Right lobe of liver (tissue), 6 donors: ENCODE measurements around the gene CERS6. TPM values are rescaled to one million over a fixed set of nuclear protein-coding genes. Genes with fewer than 3 reads are reported as not detected.

Experiments used
- ATAC-seq, 4 donors: fragments of 200-7000 bp; cut with Tn5 transposase; one replicate each; pipeline ENCODE4 v1.9.1; 2020; ENCODE audit warnings: mild to moderate bottlenecking in 4 of 4, moderate library complexity in 4 of 4
- DNase-seq, 3 donors: peaks; one replicate each; pipeline ENCODE4 v3.0.0-alpha.2; 2020
- H3K27ac ChIP-seq, 3 donors: fragments of 200-600 bp; one replicate each; pipeline ENCODE4 v1.8.0; 2022
- H3K27me3 ChIP-seq, 2 donors: fragments of 200-600 bp; one replicate each; pipeline ENCODE4 v1.8.0; 2022
- H3K36me3 ChIP-seq, 4 donors: fragments of 200-600 bp; sonication (generic) in 1 of 4; one replicate each; pipeline versions ENCODE4 v1.5.1 to v1.8.0; 2017 to 2022; ENCODE audit warnings: control low read depth in 1 of 4
- H3K4me1 ChIP-seq, 4 donors: fragments of 200-600 bp; sonication (generic) in 1 of 4; one replicate each; pipeline versions ENCODE4 v1.5.1 to v1.8.0; 2017 to 2022; ENCODE audit warnings: control low read depth in 1 of 4
- H3K4me3 ChIP-seq, 3 donors: fragments of 200-600 bp; one replicate each; pipeline ENCODE4 v1.8.0; 2022
- H3K9me3 ChIP-seq, 4 donors: fragments of 200-600 bp; sonication (generic) in 1 of 4; one replicate each; pipeline versions ENCODE4 v1.5.1 to v1.8.0; 2017 to 2022; ENCODE audit warnings: control low read depth in 1 of 4
- CTCF ChIP-seq, 4 donors: fragments of 200-600 bp in 3 of 4; fragments of 450-650 bp in 1 of 4; IDR thresholded peaks; one replicate each; pipeline versions ENCODE4 v1.5.1 to v1.8.0; 2016 to 2022; ENCODE audit warnings: antibody characterized with exemption in 4 of 4, mild to moderate bottlenecking in 2 of 4
- POLR2A ChIP-seq: fragments of 450-650 bp; IDR thresholded peaks from one replicate; pipeline ENCODE4 v1.6.1; 2017; ENCODE audit warnings: antibody characterized with exemption, mild to moderate bottlenecking
- WGBS: methylation state at CpG from one replicate; pipeline ENCODE4 v1.1.6; 2018; ENCODE audit warnings: low coverage, low lambda C conversion rate; ENCODE audit not compliant: insufficient coverage; ENCODE audit errors: missing lambda C conversion rate; 5-methylcytosine and 5-hydroxymethylcytosine counted together
- intact Hi-C, 2 donors: fragments of 100-400 bp; cut with DNase I; formaldehyde crosslinking; loops; one replicate each; pipeline versions ENCODE4 v1.11.2 to v1.14.1; 2022
- total RNA-seq, 6 experiments: library from RNA; depleted of rRNA in 2 of 6; stranded (reverse); fragments of >200 nt in 2 of 6; fragmentation: NEBNext Ultra II Directional in 3 of 6; extraction: Animal tissue kit (Norgen Biotek cat#: 25700) in 3 of 6; gene quantifications; one replicate each; pipeline versions ENCODE4 v1.1.0 to v1.2.4, GENCODE V29; 2016 to 2023
- donor health status: DM: no; HTN: yes; CAD: no.
- donor health status: DM: no; HTN: no; CAD: no.
- donor health status: DM: no; HTN: no; CAD: no.
- donor health status: DM: no; HTN: yes; CAD: no.
- donor health status: DM: no; HTN: yes; CAD: no.

The CERS6 gene
- total RNA-seq, 6 experiments from 2014 or later, result 10.4 to 30.1 (median 15.6) TPM

GRCh38 chr2:168700615-168701245 lies 244.7 kb downstream of the CERS6 start:
- WGBS, result 91% methylated on average over 2 of the region's 5 CpGs
- no peak for ATAC-seq
- TF ChIP-seq POLR2A (no peak), CTCF (IDR thresholded peaks at IDR 0.05) (no peak)

GRCh38 chr2:168702579-168702978 lies 246.5 kb downstream of the CERS6 start:
- Histone ChIP-seq H3K27ac (no peak overlapping the region), H3K4me3 (no peak overlapping the region), H3K36me3 (no peaks in the 10 kb centered on the region), H3K9me3 (no peaks in the 10 kb centered on the region), H3K27me3 (no peaks in the 10 kb centered on the region), H3K4me1 (peaks cover 0 to 13% (median 4%) of the 10 kb centered on the region in 4 donors)
- intact Hi-C loops, result no loop called here
- TF ChIP-seq CTCF (IDR thresholded peaks at IDR 0.05) (no peak), POLR2A (no peak)
- DNase-seq (no peak), ATAC-seq (no peak)
- whole genome bisulfite sequencing, result 100% methylated on average over 2 of the region's 2 CpGs

More at GRCh38 chr2:168700615-168701245, 244.7 kb downstream of the CERS6 start:
- H3K4me3 ChIP-seq, result no peak overlapping the region
- H3K9me3 ChIP-seq, result no peaks in the 10 kb centered on the region
- DNase-seq, result no peak
- H3K36me3 ChIP-seq, result no peaks in the 10 kb centered on the region
- H3K27ac ChIP-seq, result no peak overlapping the region
- intact Hi-C loops, result no loop called here
- H3K4me1 ChIP-seq, result peaks cover 0 to 9% (median under 1%) of the 10 kb centered on the region in 4 donors
- no peaks in the 10 kb centered on the region for H3K27me3 ChIP-seq

- WGBS, result 90% methylated on average over 1 of the region's 5 CpGs
- H3K4me1 ChIP-seq, result peaks cover 0 to 19% (median 4%) of the 10 kb centered on the region in 4 donors
- no peak for TF ChIP-seq CTCF (IDR thresholded peaks at IDR 0.05)
- TF ChIP-seq POLR2A, result no peak
- H3K9me3 ChIP-seq, result no peaks in the 10 kb centered on the region
- H3K36me3 ChIP-seq, result no peaks in the 10 kb centered on the region
- DNase-seq (no peak), ATAC-seq (no peak)
- no peaks in the 10 kb centered on the region for H3K27me3 ChIP-seq
- intact Hi-C loops, result no loop called here
- H3K4me3 ChIP-seq, result no peak overlapping the region
- no peak overlapping the region for H3K27ac ChIP-seq
These were observed 247.9 kb downstream of the CERS6 start for GRCh38 chr2:168703926-168704325.

GRCh38 chr2:168705534-168706470 lies 249.7 kb downstream of the CERS6 start:
- intact Hi-C loops, result no loop called here
- Histone ChIP-seq H3K4me3 (no peak overlapping the region), H3K27ac (no peak overlapping the region), H3K4me1 (peaks cover 0 to 14% (median 4%) of the 10 kb centered on the region in 4 donors), H3K36me3 (no peaks in the 10 kb centered on the region), H3K27me3 (no peaks in the 10 kb centered on the region), H3K9me3 (no peaks in the 10 kb centered on the region)
- ATAC-seq (peak; percentile 51 to 91 (median 58)), DNase-seq (no peak)
- 44% methylated on average over 2 of the region's 2 CpGs for WGBS
- peak in 3 of 4 donors; percentile 22 to 42 (median 29) for TF ChIP-seq CTCF (IDR thresholded peaks at IDR 0.05)
- TF ChIP-seq POLR2A, result no peak
